ENCODE results near the gene CCDC24. TPM values are rescaled to one million over a fixed set of nuclear protein-coding genes. Genes with fewer than 3 reads are reported as not detected.

Gene CCDC24
- total and polyA plus RNA-seq, 2 of the 13 experiments (the other 11 are each of a cell fraction or from before 2014, with no cell fraction given) = 1.4 to 2.9 TPM

GRCh38 chr1:43980255-43981134 lies 10.9 kb upstream of the CCDC24 start (continued):
- TF ChIP-seq AKNA (CRISPR knock-in tag; IDR thresholded peaks at IDR 0.05; ENCODE audit: borderline replicate concordance) = no peak
- no peak for TF ChIP-seq ZGPAT (CRISPR knock-in tag; IDR thresholded peaks at IDR 0.05)
- TF ChIP-seq CCDC6 (CRISPR knock-in tag; IDR thresholded peaks at IDR 0.05) = no peak
- TF ChIP-seq ZNF512B (CRISPR knock-in tag; IDR thresholded peaks at IDR 0.05; ENCODE audit: borderline replicate concordance) = no peak
- TF ChIP-seq NFIC (IDR thresholded peaks at IDR 0.05; ENCODE audit: low read length) = no peak

All from HepG2 (cell line).